GM10266 (cell line): ENCODE results near the gene EMSY.

Experiments used
- DNase-seq: peaks from one replicate; pipeline ENCODE4 v3.0.0; 2012; ENCODE audit errors: extremely low spot score
- CTCF ChIP-seq: IDR thresholded peaks from 2 replicates; pipeline ENCODE4 v1.5.1; 2012; ENCODE audit warnings: mild to moderate bottlenecking, low read depth; ENCODE audit not compliant: control insufficient read depth, insufficient read depth; ENCODE audit errors: missing control alignments

Gene EMSY

DNA sequence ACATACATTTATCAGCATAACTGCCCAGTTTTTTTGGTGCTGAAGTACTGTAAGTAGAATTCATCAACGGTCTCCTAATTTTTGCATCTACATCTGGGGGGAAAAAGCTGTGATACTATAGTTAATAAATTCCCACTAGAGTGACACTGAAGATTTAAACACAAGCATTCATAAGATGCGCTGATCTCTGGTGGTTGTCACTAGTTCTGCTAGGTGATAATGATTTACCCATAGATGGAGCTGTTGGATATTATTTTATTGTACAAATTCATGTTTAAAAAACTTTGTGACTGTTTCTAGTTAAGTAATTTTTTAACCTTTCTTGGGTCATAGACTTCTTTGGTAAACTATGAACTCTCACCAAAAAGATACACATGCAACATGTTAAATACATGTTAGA lies 106.6 kb downstream of the EMSY start:
- DNase-seq: no peak
- no peak for TF ChIP-seq CTCF

DNA sequence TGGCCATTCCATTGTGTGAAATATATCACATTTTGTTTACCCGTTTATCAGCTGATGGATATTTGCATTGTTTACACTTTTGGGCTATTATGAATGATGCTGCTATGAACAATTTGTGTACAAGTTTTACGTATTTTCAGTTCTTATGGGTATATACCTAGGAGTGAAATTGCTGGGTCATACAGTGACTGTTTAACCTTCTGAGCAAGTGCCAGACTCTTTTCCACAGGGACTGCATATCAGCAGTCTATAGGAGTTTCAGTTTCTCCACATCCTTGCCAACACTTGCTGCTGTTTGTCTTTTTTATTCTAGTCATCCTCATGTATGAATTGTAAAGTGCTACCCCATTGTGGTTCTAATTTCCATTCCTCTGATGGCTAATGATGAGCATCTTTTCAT lies 108.2 kb downstream of the EMSY start:
- no peak for TF ChIP-seq CTCF
- no peak for DNase-seq

DNA sequence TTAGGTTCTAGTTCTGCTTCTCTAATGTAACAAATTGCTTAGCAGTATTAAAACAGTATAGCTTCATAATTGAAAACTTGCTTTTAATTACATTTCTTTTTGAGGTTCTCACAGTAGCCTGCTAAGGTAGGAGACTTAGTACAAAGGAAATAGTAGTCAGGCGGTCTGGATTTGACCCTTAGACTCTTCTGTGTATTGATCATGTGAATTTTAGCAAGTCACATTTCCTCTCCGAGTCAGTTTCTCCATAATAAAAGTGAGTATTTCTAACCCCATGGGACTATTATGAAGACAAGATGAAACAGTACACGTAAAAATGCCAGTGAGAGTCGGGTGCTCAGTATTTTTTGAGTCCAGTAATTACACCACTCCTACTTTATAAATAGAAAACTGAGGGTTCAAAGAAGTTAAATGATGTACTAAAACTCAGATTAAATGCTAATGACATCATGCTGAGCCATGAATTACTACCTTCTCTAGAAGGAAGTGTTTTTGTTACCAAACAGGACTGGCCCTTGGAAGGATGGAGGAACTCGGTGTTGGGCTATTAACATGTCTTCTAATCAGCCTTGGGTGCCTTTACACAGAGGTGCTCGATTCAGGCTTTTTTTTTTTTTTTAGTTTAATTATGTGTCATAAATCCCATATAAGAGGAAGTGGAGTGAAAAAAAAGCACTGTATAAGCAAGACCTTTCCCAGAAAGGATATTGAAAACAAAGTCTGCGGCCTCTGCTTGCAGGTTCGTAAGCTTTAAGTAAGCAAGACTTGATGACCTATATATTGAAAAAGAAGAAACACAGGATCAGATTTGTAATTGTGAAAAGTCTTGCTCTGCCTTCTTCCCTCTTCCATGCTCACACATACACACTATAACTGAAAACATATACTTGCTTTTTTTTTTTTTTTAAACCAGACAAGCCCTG lies 109.0 kb downstream of the EMSY start:
- DNase-seq: no peak
- no peak for TF ChIP-seq CTCF

DNA sequence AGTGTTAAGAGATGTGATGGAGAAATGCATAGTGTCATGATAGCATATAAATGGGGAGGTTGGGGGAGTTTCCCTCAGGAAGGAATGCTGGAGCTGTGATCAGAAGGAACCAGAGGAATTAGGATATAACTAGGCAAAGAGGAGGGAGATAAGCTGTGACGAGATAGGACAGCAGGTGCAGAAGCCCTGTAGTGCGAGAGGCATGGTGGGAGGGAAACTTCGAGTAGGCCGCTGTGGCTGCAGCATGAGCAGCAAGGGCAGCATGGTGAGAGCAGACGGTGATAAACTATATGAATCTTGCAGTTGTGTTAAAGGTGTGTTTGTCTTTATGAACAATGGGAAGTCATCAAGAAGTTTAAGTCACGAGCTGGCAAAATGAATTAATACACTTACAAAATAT lies 109.9 kb downstream of the EMSY start:
- no peak for DNase-seq
- no peak for TF ChIP-seq CTCF

GRCh38 chr11:76557466-76557865 lies 112.6 kb downstream of the EMSY start:
- no peak for TF ChIP-seq CTCF
- no peak for DNase-seq

GRCh38 chr11:76558473-76558872 lies 113.7 kb downstream of the EMSY start:
- no peak for TF ChIP-seq CTCF
- DNase-seq: no peak

DNA sequence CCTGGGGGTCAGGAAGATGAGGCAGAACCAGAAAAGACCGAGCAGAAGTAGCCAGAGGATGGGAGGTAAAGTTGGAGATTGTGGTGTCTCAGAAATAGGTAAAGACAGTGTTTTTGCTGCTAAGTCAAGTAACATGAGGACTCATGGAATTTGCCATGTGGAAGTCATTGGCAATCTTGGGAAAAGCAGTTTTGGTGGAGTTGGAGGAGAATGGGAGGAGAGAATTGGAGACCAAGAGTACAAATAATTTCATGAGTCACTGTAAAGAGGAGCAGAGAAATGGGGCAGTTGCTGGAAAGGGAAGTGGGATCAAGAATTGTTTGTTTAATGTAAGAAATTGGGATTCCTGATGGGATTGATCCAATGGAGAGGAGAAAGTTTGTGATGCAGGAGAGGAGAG lies 114.1 kb downstream of the EMSY start:
- no peak for TF ChIP-seq CTCF
- no peak for DNase-seq
